ENCODE measurements around the gene RNASEL.
A peak's percentile ranks its signal among the peaks of the same experiment; 100 is the strongest.

The RNASEL gene

DNA sequence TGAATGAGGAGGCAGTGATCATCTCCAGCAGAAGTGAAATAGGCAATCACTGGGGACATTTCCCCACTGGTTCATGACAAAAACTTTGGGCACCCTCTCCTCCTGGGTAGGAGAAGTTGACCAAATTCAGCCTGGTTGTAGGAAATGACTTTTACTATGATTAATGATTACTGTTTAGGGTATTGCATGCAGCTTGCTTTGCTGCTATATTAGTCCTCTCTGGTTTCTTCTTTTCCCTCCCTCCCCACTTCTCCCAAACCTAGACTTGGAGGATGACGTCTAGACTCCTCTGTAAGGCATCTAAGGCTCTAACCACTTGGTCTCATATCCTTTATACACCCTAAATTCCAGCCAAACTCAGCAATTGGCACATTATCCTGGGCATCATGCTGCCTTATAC, 18.5 kb upstream of the RNASEL start:
- Histone ChIP-seq H3K36me3 (ENCODE audit: control insufficient read depth, insufficient read depth, low read length) (no peaks in the 10 kb centered on the region), H3K27ac (no peak overlapping the region), H3K79me2 (no peaks in the 10 kb centered on the region), H3K4me2 (ENCODE audit: low read length) (no peak overlapping the region), H2AFZ (no peak overlapping the region), H3K4me1 (no peaks in the 10 kb centered on the region), H3K9me3 (ENCODE audit: control insufficient read depth, low read length) (no peaks in the 10 kb centered on the region), H3K9ac (no peak overlapping the region), H3K27me3 (ENCODE audit: control insufficient read depth, insufficient read depth, low read length) (no peaks in the 10 kb centered on the region), H3K4me3 (ENCODE audit: low read depth, low read length) (no peak overlapping the region)
- TF ChIP-seq, protein P1, sequence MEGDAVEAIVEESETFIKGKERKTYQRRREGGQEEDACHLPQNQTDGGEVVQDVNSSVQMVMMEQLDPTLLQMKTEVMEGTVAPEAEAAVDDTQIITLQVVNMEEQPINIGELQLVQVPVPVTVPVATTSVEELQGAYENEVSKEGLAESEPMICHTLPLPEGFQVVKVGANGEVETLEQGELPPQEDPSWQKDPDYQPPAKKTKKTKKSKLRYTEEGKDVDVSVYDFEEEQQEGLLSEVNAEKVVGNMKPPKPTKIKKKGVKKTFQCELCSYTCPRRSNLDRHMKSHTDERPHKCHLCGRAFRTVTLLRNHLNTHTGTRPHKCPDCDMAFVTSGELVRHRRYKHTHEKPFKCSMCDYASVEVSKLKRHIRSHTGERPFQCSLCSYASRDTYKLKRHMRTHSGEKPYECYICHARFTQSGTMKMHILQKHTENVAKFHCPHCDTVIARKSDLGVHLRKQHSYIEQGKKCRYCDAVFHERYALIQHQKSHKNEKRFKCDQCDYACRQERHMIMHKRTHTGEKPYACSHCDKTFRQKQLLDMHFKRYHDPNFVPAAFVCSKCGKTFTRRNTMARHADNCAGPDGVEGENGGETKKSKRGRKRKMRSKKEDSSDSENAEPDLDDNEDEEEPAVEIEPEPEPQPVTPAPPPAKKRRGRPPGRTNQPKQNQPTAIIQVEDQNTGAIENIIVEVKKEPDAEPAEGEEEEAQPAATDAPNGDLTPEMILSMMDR (IDR thresholded peaks at IDR 0.05) = no peak

DNA sequence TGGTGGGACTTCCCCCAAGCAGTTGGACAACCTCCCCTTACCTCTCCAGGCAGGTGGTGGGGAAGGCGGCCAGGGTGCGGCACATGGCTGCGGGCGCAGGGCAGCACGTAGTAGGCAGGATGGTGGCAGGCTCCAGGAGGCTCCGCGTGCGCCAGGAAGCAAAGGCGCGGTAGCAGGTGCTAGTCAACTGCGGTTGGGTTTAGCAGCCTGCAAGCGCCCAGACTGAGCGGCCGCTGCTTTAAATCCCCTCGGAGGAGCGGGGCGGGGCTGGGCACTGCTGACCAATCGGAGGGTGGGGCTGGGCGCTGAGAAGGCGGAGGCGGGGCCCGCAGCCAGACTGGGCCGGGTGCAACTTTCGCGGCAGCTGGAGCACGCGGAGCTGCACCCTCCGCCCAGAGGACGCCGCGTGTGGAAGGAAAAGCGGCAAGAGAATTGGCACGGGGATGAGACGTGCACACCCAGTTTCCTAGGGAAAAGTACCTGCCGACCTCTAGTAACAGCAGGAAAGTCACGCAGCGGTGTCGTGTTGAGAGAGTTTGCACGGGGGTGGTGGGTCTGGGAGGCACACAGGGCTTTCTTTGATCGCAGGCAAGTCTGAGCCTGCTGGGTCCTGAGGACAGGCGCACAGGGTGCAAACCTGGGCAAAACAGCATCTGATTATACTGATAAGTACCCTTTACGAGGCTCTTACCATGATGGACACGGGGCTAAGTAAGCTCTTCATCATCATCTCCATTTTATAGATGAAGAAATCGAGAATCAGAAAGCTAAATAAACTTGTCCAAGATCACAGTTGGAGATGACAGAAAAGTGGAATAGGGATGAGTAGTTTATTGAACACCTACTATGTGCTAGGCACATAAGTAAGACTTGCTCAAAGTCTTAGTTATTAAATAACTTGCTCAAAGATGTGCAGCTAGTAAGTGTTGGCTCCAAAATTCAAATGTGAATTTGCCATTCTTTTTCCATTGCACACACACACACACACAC, 15.4 kb upstream of the RNASEL start, which contains the start of gene RGS16:
Gene RGS16 (minus strand): TSS at position 215 of the 990 bp plus-strand sequence. CDS start 130 bp downstream, at position 85.
- no peak within 1 kb of the TSS for H3K9ac ChIP-seq
- H3K27ac ChIP-seq = no peak within 1 kb of the TSS
- peak within 1 kb of the TSS; percentile 45 for H3K4me3 ChIP-seq (ENCODE audit: low read depth, low read length)
- no peaks in the 10 kb centered on the region for H3K36me3 ChIP-seq (ENCODE audit: control insufficient read depth, insufficient read depth, low read length)
- H3K79me2 ChIP-seq = no peaks in the 10 kb centered on the region
- TF ChIP-seq, protein P1 (IDR thresholded peaks at IDR 0.05) = no peak
- peak within 1 kb of the TSS; percentile 72 for H3K4me2 ChIP-seq (ENCODE audit: low read length)
- H3K27me3 ChIP-seq (ENCODE audit: control insufficient read depth, insufficient read depth, low read length) = no peaks in the 10 kb centered on the region
- H3K9me3 ChIP-seq (ENCODE audit: control insufficient read depth, low read length) = no peaks in the 10 kb centered on the region
- H3K4me1 ChIP-seq = no peaks in the 10 kb centered on the region
- peak within 1 kb of the TSS; percentile 36 for H2AFZ ChIP-seq

DNA sequence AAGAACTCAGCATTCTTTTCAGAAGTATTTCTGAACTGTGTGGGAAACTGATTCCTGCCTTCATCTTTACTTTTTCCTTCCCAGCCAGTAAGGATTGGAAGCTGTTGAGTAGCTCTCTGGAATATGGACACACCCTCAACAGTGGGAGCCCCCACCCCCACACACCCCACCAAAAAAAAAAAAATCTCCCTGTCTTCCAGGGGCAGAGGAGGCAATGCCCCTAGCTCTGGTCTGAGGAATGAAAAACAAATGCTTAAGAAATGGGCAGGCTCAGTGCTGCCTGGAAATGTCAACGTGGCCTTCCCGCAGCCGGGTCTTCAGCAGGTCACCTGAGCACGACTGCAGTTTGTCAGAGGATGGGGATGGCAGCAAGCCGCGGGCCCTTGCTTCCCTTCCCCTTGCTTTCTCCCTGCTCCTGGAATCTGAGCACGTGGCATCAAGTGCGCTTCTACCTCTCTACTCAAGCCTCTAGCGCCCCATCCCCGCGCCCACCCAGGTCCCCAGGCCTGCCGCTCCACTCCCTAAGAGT, 14.7 kb upstream of the RNASEL start:
- H3K36me3 ChIP-seq (ENCODE audit: control insufficient read depth, insufficient read depth, low read length) = no peaks in the 10 kb centered on the region
- H3K4me1 ChIP-seq = no peaks in the 10 kb centered on the region
- peak overlapping the region; percentile 36 for H2AFZ ChIP-seq
- H3K27ac ChIP-seq = no peak overlapping the region
- H3K9ac ChIP-seq = no peak overlapping the region
- TF ChIP-seq, protein P1 (IDR thresholded peaks at IDR 0.05) = no peak
- H3K79me2 ChIP-seq = no peaks in the 10 kb centered on the region
- no peaks in the 10 kb centered on the region for H3K9me3 ChIP-seq (ENCODE audit: control insufficient read depth, low read length)
- peak overlapping the region; percentile 45 for H3K4me3 ChIP-seq (ENCODE audit: low read depth, low read length)
- no peaks in the 10 kb centered on the region for H3K27me3 ChIP-seq (ENCODE audit: control insufficient read depth, insufficient read depth, low read length)
- H3K4me2 ChIP-seq (ENCODE audit: low read length) = peak overlapping the region; percentile 72

DNA sequence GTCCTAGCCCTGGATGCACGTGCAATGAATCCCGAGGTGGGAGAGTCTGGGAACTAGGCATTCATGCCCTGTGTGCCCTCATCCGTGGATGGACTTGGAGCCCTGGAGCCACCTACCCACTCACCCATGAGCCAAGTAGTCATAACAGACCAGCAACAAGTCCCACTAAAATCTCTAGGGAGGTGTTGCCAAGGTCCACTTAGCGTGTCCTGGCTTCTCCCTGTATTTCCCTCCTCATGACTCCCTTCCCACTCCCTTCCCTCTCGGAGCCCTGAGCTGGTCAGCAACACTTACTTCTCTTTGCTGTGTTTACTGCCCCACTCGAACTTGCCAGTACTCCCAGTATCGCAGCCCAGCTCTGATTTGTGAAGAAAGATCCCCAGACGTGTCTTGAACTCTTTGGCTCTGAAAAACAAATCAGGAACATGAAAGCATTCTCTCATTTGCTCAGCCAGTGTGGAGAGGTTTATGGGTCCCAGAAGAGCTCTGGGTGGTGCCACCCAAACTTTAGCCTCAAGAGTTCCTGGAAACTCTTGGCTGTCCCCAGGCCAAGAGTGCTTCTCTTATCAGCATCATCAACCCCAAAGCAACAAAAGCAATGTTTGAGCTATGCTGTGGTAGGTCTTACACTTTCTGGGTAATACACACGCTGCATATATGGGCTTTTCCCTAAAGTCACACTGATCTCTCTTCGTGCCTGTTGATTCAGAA, 14.0 kb upstream of the RNASEL start:
- no peak overlapping the region for H3K27ac ChIP-seq
- no peak overlapping the region for H3K9ac ChIP-seq
- H3K4me1 ChIP-seq = no peaks in the 10 kb centered on the region

More for the DNA sequence above, 14.0 kb upstream of the RNASEL start:
- H2AFZ ChIP-seq = no peak overlapping the region
- no peaks in the 10 kb centered on the region for H3K27me3 ChIP-seq (ENCODE audit: control insufficient read depth, insufficient read depth, low read length)
- H3K4me2 ChIP-seq (ENCODE audit: low read length) = no peak overlapping the region
- TF ChIP-seq, protein P1 (IDR thresholded peaks at IDR 0.05) = no peak
- no peaks in the 10 kb centered on the region for H3K79me2 ChIP-seq
- no peaks in the 10 kb centered on the region for H3K36me3 ChIP-seq (ENCODE audit: control insufficient read depth, insufficient read depth, low read length)
- no peak overlapping the region for H3K4me3 ChIP-seq (ENCODE audit: low read depth, low read length)
- H3K9me3 ChIP-seq (ENCODE audit: control insufficient read depth, low read length) = no peaks in the 10 kb centered on the region
